AG04450 (cell line): ENCODE measurements around the gene CLMP. TPM values are rescaled to one million over a fixed set of nuclear protein-coding genes. Genes with fewer than 3 reads are reported as not detected.

Experiments
- CTCF ChIA-PET: fragments of 300-600, 350-600 bp; formaldehyde crosslinking; extraction: SDS; loops from one replicate; lab custom pipeline; 2022; ENCODE audit warnings: antibody characterized with exemption, inconsistent platforms; lab: Charles Lee
- POLR2A ChIA-PET: fragments of 350-600 bp; formaldehyde crosslinking; extraction: SDS; loops from one replicate; lab custom pipeline; 2021; ENCODE audit warnings: antibody characterized with exemption, inconsistent platforms; lab: Yijun Ruan, JAX
- DNase-seq: peaks from one replicate; pipeline ENCODE4 v3.0.0-alpha.2; 2011; ENCODE audit warnings: low read depth, low spot score
- H3K27ac ChIP-seq: one replicate; pipeline ENCODE4 v1.5.1; 2012; ENCODE audit warnings: low read depth, low read length, control low read depth
- H3K27me3 ChIP-seq: one replicate; pipeline ENCODE4 v1.6.0; 2012; ENCODE audit warnings: low read length; ENCODE audit not compliant: control insufficient read depth, insufficient read depth
- H3K4me3 ChIP-seq: 2 replicates; pipeline ENCODE4 v1.5.1; 2011; ENCODE audit warnings: mild to moderate bottlenecking, low read depth, low read length, control low read depth
- H3K9me3 ChIP-seq: 2 replicates; pipeline ENCODE4 v1.5.1; 2012; ENCODE audit warnings: low read length; ENCODE audit not compliant: control insufficient read depth, insufficient read depth
- polyA plus RNA-seq: library from polyadenylated mRNA; depleted of rRNA; stranded (reverse); fragments of >200 nt; gene quantifications from 2 replicates; pipeline ENCODE4 v1.2.3, GENCODE V29; 2011
- TF ChIP-seq, protein P1 (sequence below): IDR thresholded peaks from 2 replicates; pipeline ENCODE4 v1.5.1; 2011; ENCODE audit warnings: low read depth, low read length, control low read depth, inconsistent platforms

Gene CLMP
- polyA plus RNA-seq, 1 experiment, result 288 TPM

GRCh38 chr11:123143921-123144320 lies 51.1 kb downstream of the CLMP start:
- ChIA-PET POLR2A (no interaction called here), CTCF (interaction anchor here (1.2 to 3.5 kb wide), 3 partner anchors 103 to 119 kb away, joined by 5 to 16 read pairs (median 7); no protein-coding TSS in a partner anchor)
- H3K27me3 ChIP-seq, result no peaks in the 10 kb centered on the region
- TF ChIP-seq, protein P1, sequence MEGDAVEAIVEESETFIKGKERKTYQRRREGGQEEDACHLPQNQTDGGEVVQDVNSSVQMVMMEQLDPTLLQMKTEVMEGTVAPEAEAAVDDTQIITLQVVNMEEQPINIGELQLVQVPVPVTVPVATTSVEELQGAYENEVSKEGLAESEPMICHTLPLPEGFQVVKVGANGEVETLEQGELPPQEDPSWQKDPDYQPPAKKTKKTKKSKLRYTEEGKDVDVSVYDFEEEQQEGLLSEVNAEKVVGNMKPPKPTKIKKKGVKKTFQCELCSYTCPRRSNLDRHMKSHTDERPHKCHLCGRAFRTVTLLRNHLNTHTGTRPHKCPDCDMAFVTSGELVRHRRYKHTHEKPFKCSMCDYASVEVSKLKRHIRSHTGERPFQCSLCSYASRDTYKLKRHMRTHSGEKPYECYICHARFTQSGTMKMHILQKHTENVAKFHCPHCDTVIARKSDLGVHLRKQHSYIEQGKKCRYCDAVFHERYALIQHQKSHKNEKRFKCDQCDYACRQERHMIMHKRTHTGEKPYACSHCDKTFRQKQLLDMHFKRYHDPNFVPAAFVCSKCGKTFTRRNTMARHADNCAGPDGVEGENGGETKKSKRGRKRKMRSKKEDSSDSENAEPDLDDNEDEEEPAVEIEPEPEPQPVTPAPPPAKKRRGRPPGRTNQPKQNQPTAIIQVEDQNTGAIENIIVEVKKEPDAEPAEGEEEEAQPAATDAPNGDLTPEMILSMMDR, result no peak
- DNase-seq, result no peak
- no peak overlapping the region for H3K4me3 ChIP-seq
- no peaks in the 10 kb centered on the region for H3K9me3 ChIP-seq
- H3K27ac ChIP-seq, result no peak overlapping the region

- TF ChIP-seq, protein P1, result no peak
- Histone ChIP-seq H3K27ac (no peak overlapping the region), H3K27me3 (no peaks in the 10 kb centered on the region), H3K4me3 (no peak overlapping the region), H3K9me3 (no peaks in the 10 kb centered on the region)
- CTCF ChIA-PET, result interaction anchor here (1.0 to 1.4 kb wide), 3 partner anchors 103 to 119 kb away, joined by 5 to 7 read pairs (median 6); no protein-coding TSS in a partner anchor
- DNase-seq, result no peak
- POLR2A ChIA-PET, result no interaction called here
Measured at GRCh38 chr11:123143476-123143875, 51.6 kb downstream of the CLMP start.

DNA sequence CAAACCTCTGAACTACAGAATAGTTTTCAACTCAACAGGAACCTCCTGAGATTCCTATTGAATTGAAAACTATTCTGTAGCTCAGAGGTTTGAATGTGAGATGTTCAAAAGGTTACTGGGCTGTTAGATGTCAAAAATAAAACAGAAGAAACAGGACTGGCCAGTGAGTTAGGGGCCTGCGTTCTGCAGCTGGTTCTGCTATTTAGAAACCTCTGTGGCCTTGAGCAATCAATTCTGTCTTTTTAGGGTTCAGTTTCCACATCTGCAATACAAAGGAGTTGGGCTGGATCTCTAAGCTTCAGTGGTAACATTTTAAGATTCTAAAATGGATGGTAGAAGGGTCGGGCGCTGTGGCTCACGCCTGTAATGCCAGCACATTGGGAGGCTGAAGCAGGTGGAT lies 55.8 kb downstream of the CLMP start:
- CTCF ChIA-PET, result interaction anchor here (0.5 to 2.3 kb wide), 4 partner anchors 27 to 122 kb away, joined by 3 to 11 read pairs (median 3); no protein-coding TSS in a partner anchor
- no peak for DNase-seq
- no peak overlapping the region for H3K4me3 ChIP-seq
- H3K27me3 ChIP-seq, result no peaks in the 10 kb centered on the region
- POLR2A ChIA-PET, result no interaction called here
- H3K27ac ChIP-seq, result no peak overlapping the region
- TF ChIP-seq, protein P1, result no peak
- no peaks in the 10 kb centered on the region for H3K9me3 ChIP-seq

GRCh38 chr11:123137431-123138224 lies 57.4 kb downstream of the CLMP start:
- DNase-seq, result no peak
- no peak overlapping the region; the same call in 1 of the 2 replicates for H3K4me3 ChIP-seq
- POLR2A ChIA-PET, result interaction anchor here (1.1 kb wide), 1 partner anchor 57 kb away, joined by 6 read pairs; the partner anchor contains the start of gene CLMP
- H3K27me3 ChIP-seq, result no peaks in the 10 kb centered on the region
- H3K27ac ChIP-seq, result peak overlapping the region; percentile 90
- CTCF ChIA-PET, result interaction anchor here (0.7 to 2.3 kb wide), 4 partner anchors 34 to 124 kb away, joined by 5 to 11 read pairs (median 7); no protein-coding TSS in a partner anchor
- no peaks in the 10 kb centered on the region for H3K9me3 ChIP-seq
- TF ChIP-seq, protein P1, result peak; percentile 33

DNA sequence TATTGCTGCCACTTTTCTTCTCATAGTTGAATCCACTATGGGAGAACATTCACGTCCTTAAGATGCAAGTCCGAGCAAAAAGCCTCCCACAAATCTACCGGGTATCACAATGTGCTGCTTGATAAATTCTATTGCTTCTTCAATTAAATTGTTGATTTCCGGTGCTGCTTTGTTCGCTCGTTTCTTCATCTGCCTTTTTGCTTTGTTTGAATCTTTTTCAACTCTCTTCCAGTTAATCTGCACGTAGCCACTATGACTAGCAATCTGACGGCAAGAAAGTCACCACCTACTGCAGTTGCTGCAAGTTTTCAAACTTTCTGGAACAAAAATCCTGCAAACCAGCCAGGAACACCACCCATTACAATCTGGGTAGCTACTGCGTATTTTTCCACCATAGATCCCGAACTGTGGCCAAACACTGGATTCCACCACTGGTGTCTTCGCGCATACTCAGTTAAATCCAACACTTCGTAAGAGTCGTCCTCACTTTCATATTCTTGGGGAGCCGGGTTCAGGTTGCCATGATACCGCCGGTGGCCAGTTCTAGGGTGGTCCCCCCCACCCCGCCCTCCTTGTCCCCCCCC lies 59.1 kb downstream of the CLMP start:
- Histone ChIP-seq H3K27ac (peak overlapping the region; percentile 11), H3K4me3 (no peak overlapping the region), H3K9me3 (no peaks in the 10 kb centered on the region), H3K27me3 (no peaks in the 10 kb centered on the region)
- DNase-seq, result no peak
- ChIA-PET CTCF (no interaction called here), POLR2A (no interaction called here)
- TF ChIP-seq, protein P1, result no peak
